Activated naive CD8-positive, alpha-beta T cell treated with anti-CD3 and anti-CD28 coated beads for 36 hours (primary cell): ENCODE measurements around the gene ZNF598. TPM values are rescaled to one million over a fixed set of nuclear protein-coding genes. Genes with fewer than 3 reads are reported as not detected.
"Not testable (repeated sequence)": the region's sequence is repeated elsewhere in the genome, so short reads cannot be mapped to it uniquely, and the experiment has no call there.

ENCODE experiments used
- DNase-seq: peaks from one replicate; pipeline ENCODE4 v3.0.0; 2021
- H3K27ac Mint-ChIP-seq: one replicate; pipeline ENCODE4 v1.8.0; 2022; ENCODE audit warnings: mild to moderate bottlenecking, moderate library complexity, mixed read lengths
- H3K27me3 Mint-ChIP-seq: one replicate; pipeline ENCODE4 v1.8.0; 2022; ENCODE audit warnings: mild to moderate bottlenecking, mixed read lengths
- H3K36me3 Mint-ChIP-seq: one replicate; pipeline ENCODE4 v1.8.0; 2021; ENCODE audit warnings: mild to moderate bottlenecking, mixed read lengths
- H3K4me1 Mint-ChIP-seq: one replicate; pipeline ENCODE4 v1.8.0; 2021; ENCODE audit warnings: mixed read lengths
- H3K4me3 Mint-ChIP-seq: one replicate; pipeline ENCODE4 v1.8.0; 2022; ENCODE audit warnings: mild to moderate bottlenecking, moderate library complexity, mixed read lengths
- H3K9me3 Mint-ChIP-seq: one replicate; pipeline ENCODE4 v1.8.0; 2022; ENCODE audit warnings: mixed read lengths
- total RNA-seq, 2 experiments: library from RNA; stranded (reverse); gene quantifications; one replicate each; pipeline ENCODE4 v1.2.3, GENCODE V29; 2021

Gene ZNF598
- total RNA-seq, 2 experiments from 2014 or later, result 98.3 to 99.8 TPM

DNA sequence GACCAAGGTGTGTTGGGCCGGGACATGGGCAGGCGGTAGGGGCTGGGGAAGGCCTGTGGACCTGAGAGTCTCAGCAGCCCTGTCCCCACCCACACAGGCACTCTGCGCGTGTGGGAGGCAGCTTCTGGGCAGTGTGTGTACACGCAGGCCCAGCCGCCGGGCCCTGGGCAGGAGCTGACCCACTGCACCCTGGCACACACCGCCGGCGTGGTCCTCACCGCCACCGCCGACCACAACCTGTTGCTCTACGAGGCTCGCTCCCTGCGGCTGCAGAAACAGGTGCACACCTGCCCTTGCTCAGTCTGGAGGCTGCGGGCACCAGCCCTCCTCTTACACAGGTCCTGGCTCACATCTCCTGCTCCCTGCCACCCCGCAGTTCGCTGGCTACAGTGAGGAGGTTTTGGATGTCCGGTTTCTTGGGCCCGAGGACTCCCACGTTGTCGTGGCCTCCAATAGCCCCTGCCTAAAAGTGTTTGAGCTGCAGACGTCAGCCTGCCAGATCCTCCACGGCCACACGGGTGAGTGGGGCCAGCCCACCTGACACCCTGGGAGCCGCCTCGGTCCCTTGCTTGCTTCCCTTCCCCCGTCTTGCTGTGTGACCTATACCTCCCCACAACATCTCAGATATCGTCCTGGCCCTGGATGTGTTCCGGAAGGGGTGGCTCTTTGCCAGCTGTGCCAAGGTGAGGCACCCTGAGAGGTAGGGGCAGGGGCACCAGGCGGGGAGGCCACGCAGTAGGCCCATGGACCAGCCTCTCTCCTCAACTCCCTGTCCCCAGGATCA lies 34.0 kb downstream of the ZNF598 start:
- Mint-ChIP-seq H3K4me3 (no peak overlapping the region), H3K36me3 (peaks cover 37% of the 10 kb centered on the region), H3K4me1 (peaks cover 16% of the 10 kb centered on the region), H3K27me3 (peaks cover 4% of the 10 kb centered on the region), H3K9me3 (no peaks in the 10 kb centered on the region), H3K27ac (no peak overlapping the region)
- no peak for DNase-seq

DNA sequence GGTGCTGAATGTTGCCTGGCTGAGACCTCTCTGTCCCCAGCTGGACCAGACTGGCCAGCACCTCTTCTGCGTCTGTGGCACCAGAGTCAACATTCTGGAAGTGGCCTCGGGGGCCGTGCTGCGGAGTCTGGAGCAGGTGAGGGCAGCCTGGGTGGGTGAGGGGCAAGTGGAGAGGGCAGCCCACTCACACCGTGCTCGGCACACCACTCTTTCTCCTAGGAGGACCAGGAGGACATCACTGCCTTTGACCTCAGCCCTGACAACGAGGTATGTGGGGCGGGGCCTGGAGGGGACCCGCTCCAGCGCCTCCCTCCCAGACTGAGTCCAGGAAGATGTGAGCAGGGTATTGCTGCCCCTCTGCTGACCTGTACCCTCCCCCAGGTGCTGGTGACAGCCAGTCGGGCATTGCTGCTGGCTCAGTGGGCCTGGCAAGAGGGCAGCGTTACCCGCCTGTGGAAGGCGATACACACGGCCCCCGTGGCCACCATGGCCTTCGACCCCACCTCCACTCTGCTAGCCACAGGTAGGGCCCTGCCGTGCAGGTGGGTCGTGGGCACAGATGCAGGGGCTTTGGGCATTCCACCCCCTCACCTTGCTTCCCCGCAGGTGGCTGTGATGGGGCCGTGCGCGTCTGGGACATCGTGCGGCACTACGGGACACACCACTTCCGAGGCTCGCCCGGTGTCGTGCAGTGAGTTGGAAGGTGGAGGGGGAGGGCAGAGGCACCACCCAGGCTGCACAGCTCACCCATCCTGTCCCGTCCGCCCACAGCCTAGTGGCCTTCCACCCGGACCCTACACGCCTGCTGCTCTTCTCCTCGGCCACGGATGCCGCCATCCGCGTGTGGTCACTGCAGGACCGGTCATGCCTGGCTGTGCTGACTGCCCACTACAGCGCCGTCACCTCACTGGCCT lies 35.2 kb downstream of the ZNF598 start:
- Mint-ChIP-seq H3K27me3 (no peaks in the 10 kb centered on the region), H3K4me1 (peaks cover 16% of the 10 kb centered on the region), H3K27ac (no peak overlapping the region), H3K9me3 (no peaks in the 10 kb centered on the region), H3K36me3 (peaks cover 37% of the 10 kb centered on the region), H3K4me3 (no peak overlapping the region)
- no peak for DNase-seq

DNA sequence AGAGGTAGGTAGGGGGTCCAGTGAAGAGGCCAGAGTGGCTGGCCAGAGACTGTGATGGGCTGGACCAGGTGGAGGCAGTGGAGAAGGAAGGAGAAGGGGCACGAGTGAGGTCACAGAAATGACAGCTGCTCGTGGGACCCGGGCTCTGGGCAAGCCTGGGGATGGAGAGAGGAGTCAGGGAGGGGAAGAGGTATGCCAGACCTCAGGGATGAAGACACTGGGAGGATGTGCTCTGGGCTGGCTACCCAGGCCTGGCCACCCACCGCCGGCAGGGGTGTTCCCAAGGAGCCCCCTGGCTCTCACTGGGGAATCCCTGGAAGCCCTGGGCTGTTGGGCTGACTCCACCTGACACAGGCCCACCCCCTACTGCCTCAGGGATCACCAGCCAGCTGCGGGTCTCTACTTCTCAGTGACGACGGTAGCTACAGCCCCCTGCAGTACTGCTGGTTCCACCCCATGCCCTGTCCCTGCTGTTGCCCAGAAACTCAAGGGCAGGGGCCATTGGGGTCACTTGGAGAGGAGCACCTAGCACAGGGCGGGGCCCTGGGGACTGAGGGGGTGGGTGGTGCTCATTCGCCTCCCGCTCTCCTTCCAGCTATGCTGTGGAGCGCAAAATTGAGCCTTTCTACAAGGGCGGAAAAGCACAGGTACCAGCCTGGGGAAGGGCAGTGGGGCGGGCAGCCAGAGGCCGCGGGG lies 36.0 kb downstream of the ZNF598 start:
- Mint-ChIP-seq H3K36me3 (peaks cover 36% of the 10 kb centered on the region), H3K27me3 (no peaks in the 10 kb centered on the region), H3K27ac (no peak overlapping the region), H3K9me3 (no peaks in the 10 kb centered on the region), H3K4me1 (peaks cover 16% of the 10 kb centered on the region), H3K4me3 (peak overlapping the region; percentile 88)
- DNase-seq, result no peak

DNA sequence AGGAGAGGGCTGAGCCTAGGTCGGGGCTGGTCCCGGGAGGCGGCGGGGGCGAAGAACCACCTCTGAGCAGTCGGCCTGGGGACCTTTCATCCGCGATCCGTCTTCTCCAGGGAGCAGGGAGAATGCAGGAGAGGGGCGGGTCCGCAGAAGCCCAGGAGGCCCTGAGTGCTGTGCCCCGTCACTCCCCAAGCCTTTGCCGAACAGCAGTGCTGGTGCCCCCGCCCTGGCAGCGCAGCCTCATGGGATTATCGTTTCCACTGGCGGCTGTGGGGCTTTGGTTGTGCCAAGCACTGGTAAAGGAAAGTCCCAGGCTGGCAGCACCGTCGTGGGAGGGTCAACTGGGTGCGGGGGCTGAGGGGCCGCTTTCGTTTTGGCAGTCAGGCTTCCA lies 37.1 kb downstream of the ZNF598 start:
- H3K27ac Mint-ChIP-seq, result peak overlapping the region; percentile 92
- H3K4me1 Mint-ChIP-seq, result peaks cover 16% of the 10 kb centered on the region
- H3K36me3 Mint-ChIP-seq, result peaks cover 30% of the 10 kb centered on the region
- H3K27me3 Mint-ChIP-seq, result no peaks in the 10 kb centered on the region
- H3K4me3 Mint-ChIP-seq, result peak overlapping the region; percentile 88
- no peaks in the 10 kb centered on the region for H3K9me3 Mint-ChIP-seq
- DNase-seq, result no peak

DNA sequence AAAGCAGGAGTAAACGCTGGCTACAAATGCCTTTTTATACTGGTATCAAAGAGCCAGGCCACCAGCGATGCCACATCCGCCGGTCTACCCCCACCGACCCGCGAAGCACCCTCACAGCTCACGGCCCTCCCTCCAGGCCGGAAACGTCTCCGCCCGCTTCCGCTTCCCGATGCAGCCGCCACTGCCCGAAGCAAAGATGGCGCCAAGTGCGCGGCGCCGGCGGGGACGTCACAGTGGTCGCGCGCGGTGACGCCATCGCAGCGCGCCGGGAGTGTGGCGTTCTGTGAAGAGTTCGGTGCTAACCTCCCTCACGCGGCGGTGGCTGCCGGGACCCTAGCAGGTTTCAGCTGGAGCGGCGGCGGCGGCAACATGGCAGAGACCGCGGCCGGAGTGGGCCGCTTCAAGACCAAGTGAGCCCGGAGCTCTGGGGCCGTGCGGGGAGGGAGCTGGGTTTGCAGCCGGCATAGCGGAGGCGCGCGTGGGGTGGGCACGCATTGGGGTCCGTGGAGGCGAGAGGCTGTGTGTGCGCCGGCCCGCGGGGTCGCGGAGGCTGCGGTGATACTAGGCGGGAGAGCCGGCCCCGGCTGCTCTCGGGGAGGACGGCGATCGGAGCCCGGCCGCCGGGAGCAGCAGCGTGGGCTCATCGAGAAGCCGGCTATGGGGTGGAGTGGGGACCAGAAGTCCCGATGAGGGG lies 37.7 kb downstream of the ZNF598 start, which contains the start of gene TBL3:
TSS of gene TBL3 (plus strand) at position 258 of the 694 bp plus-strand sequence. CDS start at position 370, 112 bp downstream.
- no peaks in the 10 kb centered on the region for H3K9me3 Mint-ChIP-seq
- peak within 1 kb of the TSS; percentile 88 for H3K4me3 Mint-ChIP-seq
- peak; percentile 98 for DNase-seq
- H3K36me3 Mint-ChIP-seq, result peaks cover 28% of the 10 kb centered on the region
- peaks cover 17% of the 10 kb centered on the region for H3K4me1 Mint-ChIP-seq
- peak within 1 kb of the TSS; percentile 92 for H3K27ac Mint-ChIP-seq
- H3K27me3 Mint-ChIP-seq, result no peaks in the 10 kb centered on the region

DNA sequence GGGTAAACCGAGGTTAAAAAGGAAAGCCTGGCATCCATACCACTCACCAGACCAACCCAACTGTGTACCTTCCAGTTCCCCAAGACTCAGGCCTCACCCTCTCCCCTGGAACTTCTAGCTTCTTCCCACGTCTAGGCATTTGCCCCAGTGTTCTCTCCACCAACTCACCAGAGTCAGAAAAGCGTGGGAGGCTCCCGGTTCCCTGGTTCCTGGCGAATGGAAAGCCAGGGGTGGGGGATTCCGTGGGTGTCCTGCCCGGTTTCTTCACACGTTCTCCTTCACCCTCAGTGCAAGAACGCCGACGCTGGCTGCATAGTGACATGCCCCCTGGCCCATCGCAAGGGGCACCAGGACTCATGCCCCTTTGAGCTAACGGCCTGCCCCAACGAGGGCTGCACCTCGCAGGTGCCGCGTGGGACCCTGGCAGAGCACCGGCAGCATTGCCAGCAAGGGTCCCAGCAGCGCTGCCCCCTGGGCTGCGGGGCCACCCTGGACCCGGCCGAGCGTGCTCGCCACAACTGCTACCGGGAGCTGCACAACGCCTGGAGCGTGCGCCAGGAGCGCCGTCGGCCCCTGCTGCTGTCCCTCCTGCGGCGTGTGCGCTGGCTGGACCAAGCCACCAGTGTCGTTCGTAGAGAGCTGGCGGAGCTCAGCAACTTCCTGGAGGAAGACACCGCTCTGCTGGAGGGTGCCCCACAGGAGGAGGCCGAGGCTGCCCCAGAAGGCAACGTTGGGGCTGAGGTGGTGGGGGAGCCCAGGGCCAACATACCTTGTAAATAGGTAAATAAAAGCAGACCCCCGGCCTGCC lies 41.3 kb downstream of the ZNF598 start:
- DNase-seq, result no peak
- no peak overlapping the region for H3K27ac Mint-ChIP-seq
- peaks cover 25% of the 10 kb centered on the region for H3K4me1 Mint-ChIP-seq
- H3K9me3 Mint-ChIP-seq, result no peaks in the 10 kb centered on the region
- peaks cover 8% of the 10 kb centered on the region for H3K27me3 Mint-ChIP-seq
- no peak overlapping the region for H3K4me3 Mint-ChIP-seq
- peaks cover 35% of the 10 kb centered on the region for H3K36me3 Mint-ChIP-seq

DNA sequence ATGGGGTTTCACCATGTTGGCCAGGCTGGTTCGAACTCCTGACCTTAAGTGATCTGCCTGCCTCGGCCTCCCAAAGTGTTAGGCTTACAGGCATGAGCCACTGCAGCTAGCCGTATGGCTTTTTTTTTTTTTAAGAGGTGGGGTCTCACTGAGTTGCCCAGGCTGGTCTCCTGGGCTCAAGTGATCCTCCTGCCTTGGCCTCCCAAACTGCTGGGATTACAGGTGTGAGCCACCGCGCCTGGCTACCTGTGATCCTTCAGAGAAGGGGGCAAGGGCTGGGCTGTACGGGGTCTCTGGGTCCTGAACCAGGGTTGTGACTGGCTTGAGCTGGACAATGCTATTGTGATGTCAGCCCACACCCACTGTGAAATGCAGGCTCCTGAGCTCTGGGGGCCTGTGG lies 43.2 kb downstream of the ZNF598 start, which contains the start of gene RNF151:
TSS of gene RNF151 (plus strand) at position 397 of the 400 bp plus-strand sequence. CDS start 26 bp downstream, outside the sequence.
- peak within 1 kb of the TSS; percentile 89 for H3K27ac Mint-ChIP-seq
- no peaks in the 10 kb centered on the region for H3K9me3 Mint-ChIP-seq
- H3K4me1 Mint-ChIP-seq, result peaks cover 29% of the 10 kb centered on the region
- DNase-seq, result no peak
- peaks cover 40% of the 10 kb centered on the region for H3K36me3 Mint-ChIP-seq
- peak within 1 kb of the TSS; percentile 96 for H3K4me3 Mint-ChIP-seq
- H3K27me3 Mint-ChIP-seq, result peaks cover 13% of the 10 kb centered on the region

DNA sequence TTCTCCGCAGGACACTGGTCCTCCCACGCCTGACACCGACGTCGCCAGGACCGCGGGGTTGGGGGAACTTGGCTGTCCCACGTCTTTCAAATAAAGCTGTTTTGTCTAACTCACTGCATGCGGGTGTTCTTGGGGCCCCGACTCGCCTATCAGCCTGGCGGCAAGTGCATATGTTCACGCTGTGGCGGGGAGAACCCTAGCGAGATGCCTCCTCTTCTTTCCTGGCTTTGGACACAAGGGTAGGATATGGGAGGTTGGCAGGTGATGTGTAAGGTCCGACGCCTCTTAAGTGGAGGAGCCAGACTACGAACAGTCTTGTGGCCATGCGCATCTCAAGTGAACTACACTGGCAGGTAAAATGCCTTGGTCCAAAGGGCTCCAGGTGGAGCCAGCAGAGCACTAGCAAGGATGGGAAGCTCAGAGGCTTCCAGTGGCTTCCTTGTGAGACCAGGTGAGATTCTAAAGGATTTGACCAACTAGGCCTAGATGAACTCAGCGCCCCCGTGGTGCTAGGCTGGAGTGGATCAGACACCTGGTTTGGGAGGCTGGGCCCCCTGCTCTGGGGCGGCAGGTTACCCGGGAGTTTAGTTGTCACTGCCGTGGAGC lies 44.1 kb downstream of the ZNF598 start:
- Mint-ChIP-seq H3K27me3 (peaks cover 20% of the 10 kb centered on the region), H3K4me3 (peak overlapping the region; percentile 96), H3K27ac (peak overlapping the region; percentile 89), H3K36me3 (peaks cover 49% of the 10 kb centered on the region), H3K4me1 (peaks cover 34% of the 10 kb centered on the region), H3K9me3 (no peaks in the 10 kb centered on the region)
- no peak for DNase-seq

DNA sequence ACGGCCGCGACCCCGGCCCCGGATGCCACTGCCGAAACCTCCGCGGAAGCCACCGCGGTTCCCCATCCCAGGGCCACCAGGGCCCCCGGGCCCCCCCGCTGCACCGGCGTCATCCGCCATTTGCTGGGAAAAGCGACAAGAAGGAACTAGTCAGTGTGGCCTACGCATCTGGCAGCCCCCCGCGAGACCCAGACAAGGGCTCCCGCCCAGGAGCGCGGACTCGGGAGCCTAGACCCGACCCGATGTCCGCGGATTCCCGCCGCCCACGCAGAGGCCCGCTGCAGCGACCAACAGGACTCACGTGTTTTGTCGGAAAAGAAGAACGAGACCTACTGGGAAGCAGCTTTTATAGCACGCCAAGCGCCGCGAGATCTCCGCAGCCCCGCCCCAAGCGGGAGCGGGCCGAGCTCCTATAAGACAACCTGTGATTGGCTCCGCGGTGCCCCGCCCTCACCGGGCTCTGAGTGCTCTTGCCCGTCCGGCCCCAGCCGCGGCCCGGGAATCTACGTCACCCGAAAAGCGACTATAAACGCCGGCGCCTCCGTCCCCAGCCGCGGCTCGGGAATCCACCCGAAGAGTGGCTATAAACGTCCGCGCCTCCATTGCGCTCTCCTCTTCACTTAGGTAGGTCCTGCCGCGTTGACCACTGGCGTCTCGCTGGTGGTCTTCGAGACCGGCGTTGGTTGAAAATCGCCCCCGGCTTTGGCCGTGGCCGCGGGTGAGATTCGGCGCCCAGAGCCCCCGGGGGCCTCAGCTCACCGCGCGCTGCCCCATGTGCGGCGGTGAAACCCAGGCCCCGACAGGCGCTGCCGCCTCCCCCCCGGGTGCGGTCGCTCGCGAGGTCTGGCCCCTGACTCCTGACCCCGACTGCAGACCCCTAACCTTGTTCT lies 44.9 kb downstream of the ZNF598 start, which contains the start of gene RPS2:
TSS of gene RPS2 (minus strand) at position 321 of the 890 bp plus-strand sequence. CDS start at position 120, 201 bp downstream.
- no peaks in the 10 kb centered on the region for H3K9me3 Mint-ChIP-seq
- peak within 1 kb of the TSS; percentile 96 for H3K4me3 Mint-ChIP-seq
- H3K27ac Mint-ChIP-seq, result peak within 1 kb of the TSS; percentile 89
- H3K4me1 Mint-ChIP-seq, result peaks cover 39% of the 10 kb centered on the region
- H3K27me3 Mint-ChIP-seq, result peaks cover 24% of the 10 kb centered on the region
- H3K36me3 Mint-ChIP-seq, result peaks cover 56% of the 10 kb centered on the region
- DNase-seq, result peak; percentile 100

DNA sequence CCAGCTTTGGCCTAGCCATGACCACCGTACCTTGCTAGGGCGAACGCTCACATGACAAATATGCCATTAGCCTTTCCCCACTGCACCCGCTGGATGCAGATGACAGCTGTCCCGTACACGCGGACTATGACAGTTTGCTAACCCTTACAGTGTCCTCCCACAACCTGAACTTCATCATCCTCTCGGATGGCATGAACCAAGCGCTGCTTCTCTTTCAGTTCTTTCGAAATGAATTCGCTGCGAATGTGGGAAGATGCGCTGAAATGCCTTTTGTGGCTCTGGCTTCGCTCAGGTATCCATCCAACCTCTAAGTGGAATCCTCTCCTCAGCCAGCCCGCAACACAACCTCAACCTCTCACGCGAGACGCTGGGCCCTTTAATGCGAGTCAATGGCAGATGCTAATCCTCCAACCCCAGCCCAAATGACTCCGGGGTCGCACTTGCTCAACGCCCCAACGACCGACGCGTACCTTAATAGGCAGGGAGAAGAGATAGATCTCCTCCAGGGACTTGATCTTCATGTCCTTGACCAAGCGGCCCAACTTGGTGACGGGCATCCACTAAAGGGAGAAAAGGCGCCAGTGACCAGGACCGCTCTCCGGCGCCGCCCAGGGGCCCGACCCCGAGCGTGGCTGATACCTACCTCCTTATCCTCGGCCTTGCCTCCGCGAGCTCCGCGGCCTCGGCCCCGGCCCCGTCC lies 45.7 kb downstream of the ZNF598 start:
- Mint-ChIP-seq H3K4me1 (peaks cover 42% of the 10 kb centered on the region), H3K4me3 (peak overlapping the region; percentile 96)
- no peak for DNase-seq

DNA sequence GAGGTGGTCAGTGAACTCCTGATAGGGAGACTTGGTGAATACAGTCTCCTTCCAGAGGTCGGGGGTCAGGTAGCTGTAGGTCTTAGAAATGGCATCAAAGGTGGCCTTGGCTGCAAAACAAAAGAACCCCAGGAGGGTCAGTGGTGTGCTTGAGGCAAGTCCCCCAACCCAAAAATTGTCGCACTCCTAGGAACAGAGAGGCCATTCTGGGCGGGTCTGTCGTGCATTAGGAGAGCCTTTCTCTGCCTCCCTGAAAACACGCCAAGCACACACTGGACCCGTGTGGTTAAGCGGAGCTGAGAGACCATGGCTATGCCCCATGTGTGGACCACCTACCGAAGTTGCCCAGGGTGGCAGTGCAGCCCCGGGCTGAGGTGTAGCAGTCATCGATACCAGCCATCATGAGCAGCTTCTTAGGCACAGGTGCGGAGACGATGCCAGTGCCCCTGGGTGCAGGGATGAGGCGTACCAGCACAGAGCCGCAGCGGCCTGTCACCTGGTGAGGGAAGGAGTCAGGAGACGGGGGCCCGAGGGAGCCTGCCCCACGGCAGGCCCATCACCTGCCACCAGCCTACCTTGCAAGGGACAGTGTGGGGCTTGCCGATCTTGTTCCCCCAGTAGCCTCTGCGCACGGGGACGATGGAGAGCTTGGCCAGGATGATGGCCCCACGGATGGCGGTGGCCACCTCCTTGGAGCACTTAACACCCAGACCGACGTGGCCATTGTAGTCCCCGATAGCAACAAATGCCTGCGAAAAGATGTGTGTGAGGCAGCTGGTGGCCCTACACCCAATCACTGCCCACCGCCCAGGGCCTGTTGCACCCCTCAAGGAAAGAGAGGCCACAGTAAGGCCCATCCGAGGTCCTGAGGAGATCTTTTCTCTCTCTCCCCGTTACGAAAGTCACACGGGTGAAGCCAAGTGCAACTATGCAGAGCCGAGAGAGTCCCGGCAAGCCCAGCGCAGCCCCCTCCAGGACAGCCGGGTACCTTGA lies 47.2 kb downstream of the ZNF598 start:
- Mint-ChIP-seq H3K27me3 (peaks cover 25% of the 10 kb centered on the region), H3K27ac (peak overlapping the region; percentile 89), H3K4me3 (peak overlapping the region; percentile 96), H3K4me1 (peaks cover 43% of the 10 kb centered on the region), H3K36me3 (peaks cover 57% of the 10 kb centered on the region)
- DNase-seq, H3K9me3 Mint-ChIP-seq: not testable (repeated sequence)

More for the DNA sequence above, 45.7 kb downstream of the ZNF598 start:
- H3K27ac Mint-ChIP-seq, result peak overlapping the region; percentile 89
- peaks cover 57% of the 10 kb centered on the region for H3K36me3 Mint-ChIP-seq
- H3K9me3 Mint-ChIP-seq, result no peaks in the 10 kb centered on the region
- peaks cover 24% of the 10 kb centered on the region for H3K27me3 Mint-ChIP-seq
